Epithelial cell of esophagus (primary cell): ENCODE measurements around the gene AGAP3.

Experiments used
- DNase-seq: peaks from one replicate; pipeline ENCODE4 v3.0.0; 2010; ENCODE audit warnings: low read depth
- H3K4me3 ChIP-seq: 2 replicates; pipeline ENCODE4 v1.5.1; 2011; ENCODE audit warnings: mild to moderate bottlenecking, low read length, control low read depth
- CTCF ChIP-seq: IDR thresholded peaks from 2 replicates; pipeline ENCODE4 v1.5.1; 2011; ENCODE audit warnings: low read depth, mild to moderate bottlenecking, low read length, control low read depth, inconsistent platforms; ENCODE audit not compliant: insufficient read depth; ENCODE audit errors: missing control alignments

Gene AGAP3

DNA sequence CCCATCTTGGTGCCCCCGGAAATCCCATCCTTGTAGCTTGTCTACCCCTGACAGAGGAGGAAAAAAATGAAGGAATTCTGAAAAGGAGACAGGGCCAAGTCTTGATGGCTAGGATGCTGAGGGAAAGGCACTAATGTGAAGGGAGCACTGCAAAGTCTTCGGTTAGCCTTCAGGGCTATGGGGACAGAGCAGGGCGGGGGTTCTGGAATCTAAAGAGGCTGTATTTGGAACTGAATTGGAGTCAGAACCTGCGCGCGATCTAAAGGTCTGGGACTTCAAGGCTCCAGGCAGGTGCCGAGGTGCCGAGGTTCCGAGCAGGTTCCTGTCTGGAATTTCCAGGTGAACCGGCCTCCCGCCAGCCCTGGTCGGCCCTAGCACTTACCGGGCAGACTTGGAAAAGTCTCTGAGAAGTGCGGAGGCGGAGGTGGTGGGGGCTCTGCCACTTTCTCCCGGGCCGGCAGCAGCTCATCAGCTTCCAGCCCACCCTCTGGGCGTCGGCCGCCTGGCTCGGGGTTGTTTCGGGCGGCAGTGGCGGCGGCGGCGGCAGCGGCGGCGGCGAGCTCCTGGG, 80.4 kb downstream of the AGAP3 start:
- no peak overlapping the region for H3K4me3 ChIP-seq
- no peak for TF ChIP-seq CTCF
- DNase-seq = no peak

GRCh38 chr7:151167197-151167961, 81.1 kb downstream of the AGAP3 start, which contains the start of gene GBX1:
GBX1 (minus strand) TSS chr7:151167694; CDS start chr7:151167548, 146 bp downstream.
- TF ChIP-seq CTCF = no peak
- DNase-seq = no peak
- H3K4me3 ChIP-seq = peak within 1 kb of the TSS; percentile 7

DNA sequence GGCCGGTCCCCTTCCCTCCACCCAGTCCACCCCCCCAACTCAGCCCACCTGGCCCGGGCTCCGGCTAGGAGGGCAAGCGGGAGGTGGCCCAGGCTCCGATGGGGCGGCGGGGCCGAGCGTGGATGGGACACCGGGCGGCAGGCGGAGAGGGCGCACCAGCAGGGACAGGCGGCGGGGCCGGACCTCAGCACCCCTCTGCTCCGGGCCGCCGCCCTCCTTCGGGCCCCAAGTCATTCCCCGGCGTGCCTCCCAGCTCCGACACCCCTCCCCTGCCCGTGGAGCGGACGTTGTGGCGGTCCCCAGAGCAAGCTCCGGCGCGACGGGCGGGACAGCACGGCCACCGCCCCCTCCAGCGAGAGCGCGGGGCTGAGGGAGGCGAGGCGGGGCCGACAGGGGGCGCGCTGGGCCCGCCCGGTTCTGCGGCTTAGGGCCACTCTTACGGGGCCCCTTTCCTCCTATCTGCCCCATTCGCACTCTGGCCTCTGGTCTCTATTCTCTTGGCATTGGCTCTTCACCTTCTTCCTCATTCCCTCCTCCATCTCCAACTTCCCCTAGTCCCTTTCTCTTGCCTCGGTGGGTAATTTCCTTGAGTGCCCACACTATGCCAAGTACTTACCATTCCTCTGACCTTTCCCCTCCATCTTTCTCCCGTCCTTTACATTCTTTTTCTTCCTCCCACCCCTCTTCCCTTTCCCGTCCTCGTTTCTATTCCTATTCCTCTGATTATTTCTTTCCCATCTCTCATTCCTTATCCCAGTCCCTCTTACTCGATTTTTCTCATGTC, 81.9 kb downstream of the AGAP3 start:
- TF ChIP-seq CTCF = peak; percentile 30
- DNase-seq = peak; percentile 32
- peak overlapping the region; percentile 7 for H3K4me3 ChIP-seq

DNA sequence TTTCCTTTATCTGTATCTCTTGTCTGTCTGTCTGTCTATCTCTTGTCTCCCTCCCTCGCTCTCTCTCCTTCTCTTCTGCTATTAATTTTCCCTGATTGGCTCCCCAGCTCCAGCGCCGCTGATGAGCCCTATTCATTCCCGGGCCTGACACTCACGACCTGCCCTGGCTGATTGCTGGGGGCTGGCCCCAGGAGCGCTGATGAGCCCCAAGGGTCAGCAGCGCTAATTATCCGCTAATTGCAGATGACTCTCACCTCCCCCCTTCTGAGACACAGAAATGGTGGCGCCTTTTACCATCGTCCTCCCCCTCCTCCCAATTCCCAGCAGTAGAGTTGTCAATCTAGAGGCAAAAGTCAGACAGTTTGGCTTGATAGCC, 82.5 kb downstream of the AGAP3 start:
- H3K4me3 ChIP-seq = no peak overlapping the region
- TF ChIP-seq CTCF = no peak
- no peak for DNase-seq

DNA sequence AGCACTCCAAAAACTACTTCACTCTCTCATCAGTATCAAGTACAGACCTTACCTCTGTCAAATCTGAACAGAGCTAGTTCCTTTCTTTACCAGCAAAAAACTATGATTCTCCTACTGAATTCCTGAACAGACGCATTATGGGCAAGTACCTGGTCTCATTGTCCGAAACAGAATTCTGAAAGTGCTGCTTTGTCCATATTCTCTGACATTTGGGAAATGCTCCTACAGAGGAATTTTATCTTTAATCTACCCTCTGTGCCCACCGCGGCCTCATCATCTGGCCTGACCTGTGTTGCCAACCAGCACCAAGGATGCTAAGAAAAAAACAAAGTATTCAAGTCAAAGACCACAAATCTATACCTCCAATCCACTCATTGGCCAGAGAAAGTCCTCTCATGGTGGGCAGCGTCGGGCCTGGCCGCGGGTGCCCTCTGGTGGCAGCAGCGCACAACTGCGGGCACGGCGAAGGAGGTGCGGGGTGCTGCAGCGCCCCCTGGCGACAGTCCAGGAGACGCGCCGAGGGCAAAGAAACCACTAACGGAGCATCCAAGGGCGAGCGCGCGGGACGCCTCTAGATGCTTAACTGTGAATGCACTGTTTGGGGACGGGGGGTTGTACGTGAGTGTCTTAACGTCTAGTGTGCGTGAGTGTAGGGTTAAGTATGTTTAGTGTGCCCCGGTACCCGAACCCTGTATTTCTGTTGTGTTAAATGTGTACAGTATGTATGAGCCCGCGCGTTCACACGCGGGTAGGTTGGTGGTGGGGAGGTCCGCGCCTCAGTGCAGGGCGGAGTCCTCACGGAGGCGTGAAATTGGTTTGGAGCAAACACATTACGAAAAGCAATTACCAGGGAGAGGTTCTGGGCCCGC, 86.2 kb downstream of the AGAP3 start:
- peak; percentile 61 for DNase-seq
- no peak overlapping the region for H3K4me3 ChIP-seq
- TF ChIP-seq CTCF = peak; percentile 96
